GM19452 (cell line): ENCODE measurements around the gene HOOK2.
"Not testable (repeated sequence)": the region's sequence is repeated elsewhere in the genome, so short reads cannot be mapped to it uniquely, and the experiment has no call there.

Experiments used
- ATAC-seq: cut with Tn5 transposase; IDR thresholded peaks from one replicate; pipeline ENCODE4 v1.9.1; 2021; ENCODE audit not compliant: unreplicated experiment

The HOOK2 gene

DNA sequence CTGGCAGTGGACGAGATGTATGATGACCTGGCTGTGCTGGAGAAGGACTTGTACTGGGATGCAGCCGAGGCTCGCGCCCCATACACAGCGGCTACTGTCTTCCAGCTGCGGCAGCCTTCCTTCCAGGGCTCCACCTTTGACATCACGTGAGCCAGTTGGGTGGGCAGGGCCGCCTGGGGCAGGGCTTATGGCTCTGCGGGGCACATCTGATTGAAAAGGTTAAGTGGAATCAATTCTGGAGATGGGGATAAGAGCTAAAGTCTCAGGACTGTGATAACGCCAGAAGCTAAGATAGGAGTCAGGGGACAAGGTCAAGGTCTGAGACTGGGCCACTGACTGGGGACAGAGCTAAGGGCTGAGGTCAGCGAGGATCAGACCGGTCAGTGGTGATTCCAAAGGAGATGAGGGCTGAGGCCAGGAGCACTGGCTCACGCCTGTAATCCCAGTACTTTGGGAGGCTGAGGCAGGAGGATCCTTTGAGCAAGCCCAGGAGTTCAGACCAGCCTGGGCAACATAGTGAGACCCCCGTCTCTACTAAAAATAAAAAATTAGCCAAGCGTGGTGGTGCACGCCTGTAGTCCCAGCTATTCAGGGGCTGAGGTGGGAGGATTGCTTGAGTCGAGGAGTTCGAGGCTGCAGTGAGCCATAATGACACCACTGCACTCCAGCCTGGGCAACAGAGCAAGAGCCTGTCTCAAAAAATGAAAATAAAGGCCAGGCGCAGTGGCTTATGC lies 19.0 kb downstream of the HOOK2 start:
- no peak for ATAC-seq

DNA sequence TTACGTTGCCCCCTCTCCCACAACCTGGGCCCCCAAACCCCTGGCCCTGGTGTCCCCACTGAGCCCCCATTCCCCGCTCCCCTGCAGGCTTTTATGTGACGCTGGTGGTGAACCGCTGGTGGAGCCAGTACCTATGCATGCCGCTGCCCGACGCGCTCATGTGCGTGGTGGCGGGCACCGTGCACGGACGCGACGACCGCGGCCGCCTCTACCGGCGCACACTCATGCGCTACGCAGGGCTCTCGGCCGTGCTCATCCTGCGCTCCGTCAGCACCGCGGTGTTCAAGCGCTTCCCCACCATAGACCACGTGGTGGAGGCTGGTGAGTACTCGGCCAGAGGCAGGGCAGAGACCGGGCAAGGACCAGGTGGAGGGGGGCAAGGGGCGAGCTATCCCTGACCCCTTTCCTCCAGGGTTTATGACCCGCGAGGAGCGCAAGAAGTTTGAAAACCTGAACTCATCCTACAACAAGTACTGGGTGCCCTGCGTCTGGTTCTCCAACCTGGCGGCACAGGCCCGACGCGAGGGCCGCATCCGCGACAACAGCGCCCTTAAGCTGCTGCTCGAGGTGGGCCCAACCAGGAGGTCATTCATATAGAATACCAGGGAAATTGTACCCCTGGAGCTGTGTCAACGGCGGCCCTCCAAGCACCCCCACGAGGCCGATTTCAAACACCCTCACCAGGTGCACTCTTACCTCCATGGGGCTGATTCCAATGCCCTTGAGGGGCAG lies 20.7 kb downstream of the HOOK2 start:
- ATAC-seq, result no peak

DNA sequence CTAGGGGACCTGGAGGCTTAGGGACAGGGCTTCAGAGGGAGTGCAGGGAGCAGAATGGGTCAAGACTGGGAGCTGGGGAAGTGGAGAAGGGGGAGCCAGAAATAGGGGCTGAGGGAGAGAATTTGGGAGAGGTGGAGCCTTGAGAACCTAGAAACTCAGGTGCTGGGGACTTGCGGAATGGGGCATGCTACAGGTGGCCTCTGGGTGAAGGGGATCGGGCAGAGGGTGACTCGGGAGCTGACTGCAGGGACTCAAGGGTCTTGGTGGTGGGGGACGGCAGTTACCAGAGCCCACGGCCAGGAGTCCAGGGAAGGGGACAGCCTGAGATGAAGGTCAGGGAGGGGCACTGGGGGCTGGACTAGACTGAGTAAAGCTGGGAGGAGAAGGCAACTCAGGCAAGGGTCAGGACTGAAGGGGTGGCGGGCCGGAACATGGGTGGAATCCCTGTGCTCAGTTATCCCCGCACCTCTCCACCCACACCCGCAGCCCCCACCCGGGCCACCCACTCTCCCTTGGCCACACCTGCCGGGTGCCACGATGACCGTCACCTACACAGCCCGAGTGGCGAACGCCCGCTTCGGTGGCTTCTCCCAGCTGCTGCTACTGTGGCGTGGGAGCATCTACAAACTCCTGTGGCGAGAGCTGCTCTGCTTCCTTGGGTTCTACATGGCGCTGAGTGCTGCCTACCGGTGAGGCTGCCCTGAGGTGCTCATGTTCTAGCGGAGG lies 23.1 kb downstream of the HOOK2 start:
- ATAC-seq, result no peak

DNA sequence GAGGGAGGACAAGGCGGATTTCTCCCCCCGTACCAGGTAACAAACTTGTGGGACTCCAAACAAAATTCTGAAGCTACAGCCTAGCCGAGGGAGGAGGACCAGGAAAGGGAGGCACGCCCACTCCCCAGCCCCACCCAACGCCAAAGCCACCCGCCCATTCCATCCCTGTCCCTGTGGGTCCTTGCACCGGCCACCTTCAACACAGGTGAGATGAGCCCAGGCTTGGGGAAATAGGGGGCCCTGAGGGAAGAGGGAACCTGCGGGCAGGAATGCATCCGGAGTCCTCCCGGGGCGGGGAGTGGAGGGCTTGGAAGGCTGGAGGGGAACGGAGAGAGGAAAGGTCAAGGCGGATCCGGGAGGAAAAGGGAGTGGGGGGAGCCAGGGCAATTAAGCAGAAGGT lies 23.7 kb downstream of the HOOK2 start, which contains the start of gene BEST2:
Gene BEST2, plus strand, starts transcription at position 157 of the 400 bp plus-strand sequence. CDS start 802 bp downstream, outside the sequence.
- ATAC-seq, result no peak

DNA sequence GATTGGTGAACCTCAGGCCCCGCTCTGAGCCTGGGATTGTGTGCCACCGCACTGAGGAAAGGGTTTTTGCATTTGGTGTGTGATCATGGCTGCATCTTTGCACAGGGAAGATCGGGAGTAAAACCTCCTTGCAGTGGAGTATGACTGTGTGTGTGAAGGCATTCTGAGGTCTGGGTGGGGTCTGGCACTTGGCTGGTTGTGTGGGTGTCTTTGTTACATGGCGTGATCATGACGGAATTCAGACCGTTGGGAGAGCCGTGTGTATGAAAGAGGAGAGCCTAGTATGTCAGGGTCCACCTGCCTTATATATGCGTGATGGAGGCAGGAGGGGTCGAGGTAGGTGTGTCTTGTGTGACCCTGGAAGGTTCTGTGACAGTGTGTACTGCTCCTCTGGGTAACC lies 24.5 kb downstream of the HOOK2 start:
- ATAC-seq, result no peak

DNA sequence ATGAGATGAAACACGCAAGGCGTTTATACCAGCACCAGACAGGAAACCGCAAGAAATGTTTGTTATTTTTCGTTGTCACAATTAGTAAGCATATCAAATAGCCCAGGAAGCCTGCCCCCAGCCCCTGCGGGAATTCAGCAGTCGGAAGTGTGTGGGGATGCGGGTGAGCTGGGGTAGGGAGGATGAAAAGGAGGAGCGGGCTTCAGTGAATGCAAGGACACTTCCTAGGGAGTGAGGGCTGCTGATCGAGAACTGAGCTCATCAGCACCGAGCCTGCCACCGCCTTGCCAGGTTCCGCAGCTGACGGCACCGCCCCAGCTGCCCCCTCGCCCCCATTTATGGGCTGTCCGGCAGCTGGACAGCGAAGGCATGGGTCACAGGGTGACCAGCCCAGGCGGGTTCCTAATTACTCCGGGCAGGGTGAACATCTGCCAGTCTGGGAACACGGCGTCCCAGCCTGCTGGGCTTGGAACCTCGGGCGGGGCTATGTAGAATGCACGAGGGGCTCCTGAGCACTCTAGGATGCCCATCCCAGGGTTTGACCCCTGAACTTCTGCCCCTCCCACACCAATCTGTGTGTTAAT lies 25.3 kb downstream of the HOOK2 start:
- no peak for ATAC-seq

DNA sequence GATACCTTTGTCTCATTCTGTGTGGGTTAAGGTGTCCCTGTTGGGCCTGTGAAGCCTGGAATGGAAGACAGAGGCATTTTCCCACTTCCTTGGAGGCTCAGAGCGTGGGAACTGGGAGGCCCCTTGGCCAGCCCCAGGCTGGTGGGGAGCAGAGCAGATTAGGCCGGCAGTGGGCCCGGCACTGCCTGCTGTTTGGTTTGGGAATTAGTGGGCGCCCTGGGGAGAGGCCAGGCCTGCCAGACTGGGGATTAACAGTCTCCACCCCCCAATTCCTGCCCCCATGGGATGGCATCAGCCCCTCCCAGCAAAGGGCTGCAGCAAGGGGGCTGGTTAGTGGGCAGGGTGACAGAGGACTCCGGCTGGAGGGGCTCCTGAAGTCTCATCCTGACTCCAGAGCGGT lies 26.9 kb downstream of the HOOK2 start:
- ATAC-seq, result no peak

DNA sequence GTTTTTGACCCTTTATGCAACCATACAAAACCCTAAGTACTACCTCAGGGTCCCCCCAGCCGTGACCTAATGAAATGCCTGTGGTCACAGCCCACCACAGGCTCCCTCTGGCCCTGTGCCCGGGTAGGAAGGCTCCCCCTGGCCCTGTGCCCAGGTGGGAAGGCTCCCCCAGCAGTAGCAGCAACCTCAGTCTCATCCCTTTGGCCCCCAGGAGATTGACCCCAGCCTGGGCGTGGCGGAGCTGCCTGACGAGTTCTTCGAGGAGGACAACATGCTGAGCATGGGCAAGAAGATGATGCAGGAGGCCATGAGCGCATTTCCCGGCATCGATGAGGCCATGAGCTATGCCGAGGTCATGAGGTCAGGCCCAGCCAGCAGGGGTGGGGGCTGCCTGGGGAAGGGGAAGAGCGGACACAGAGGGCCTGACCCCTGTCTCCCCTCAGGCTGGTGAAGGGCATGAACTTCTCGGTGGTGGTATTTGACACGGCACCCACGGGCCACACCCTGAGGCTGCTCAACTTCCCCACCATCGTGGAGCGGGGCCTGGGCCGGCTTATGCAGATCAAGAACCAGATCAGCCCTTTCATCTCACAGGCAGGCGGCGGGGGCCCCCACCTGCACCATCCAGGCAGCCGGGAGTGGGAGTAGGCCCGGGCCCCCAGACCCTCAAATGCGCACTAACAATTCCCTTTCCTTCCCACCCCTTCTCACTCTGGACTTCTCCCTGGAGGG lies 30.0 kb downstream of the HOOK2 start:
- no peak for ATAC-seq

DNA sequence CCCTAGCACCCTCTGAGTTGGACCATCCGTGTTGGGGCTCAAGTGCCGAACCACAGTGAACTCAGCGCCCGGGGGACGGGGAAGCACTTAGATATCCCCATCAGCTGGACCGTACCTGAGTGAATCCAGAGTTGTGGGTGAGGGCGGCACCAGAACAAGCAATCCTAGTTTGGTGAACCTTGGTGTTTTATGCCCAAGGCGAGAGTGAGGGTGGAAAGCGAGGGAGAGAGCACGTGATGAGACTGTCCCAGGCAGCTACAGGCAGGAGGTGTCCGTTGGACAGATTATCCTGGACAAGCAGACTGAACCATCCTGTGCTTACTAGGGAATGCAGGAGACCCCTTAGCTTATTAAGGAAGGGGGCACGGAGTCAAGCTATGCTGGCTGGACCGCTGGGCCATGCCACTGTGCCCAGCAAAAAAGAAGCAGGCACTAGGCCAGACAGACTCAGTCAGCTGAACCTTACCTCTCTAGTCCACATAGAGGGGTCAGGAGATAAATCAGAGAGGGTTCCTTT lies 37.5 kb downstream of the HOOK2 start:
- ATAC-seq, result no peak

DNA sequence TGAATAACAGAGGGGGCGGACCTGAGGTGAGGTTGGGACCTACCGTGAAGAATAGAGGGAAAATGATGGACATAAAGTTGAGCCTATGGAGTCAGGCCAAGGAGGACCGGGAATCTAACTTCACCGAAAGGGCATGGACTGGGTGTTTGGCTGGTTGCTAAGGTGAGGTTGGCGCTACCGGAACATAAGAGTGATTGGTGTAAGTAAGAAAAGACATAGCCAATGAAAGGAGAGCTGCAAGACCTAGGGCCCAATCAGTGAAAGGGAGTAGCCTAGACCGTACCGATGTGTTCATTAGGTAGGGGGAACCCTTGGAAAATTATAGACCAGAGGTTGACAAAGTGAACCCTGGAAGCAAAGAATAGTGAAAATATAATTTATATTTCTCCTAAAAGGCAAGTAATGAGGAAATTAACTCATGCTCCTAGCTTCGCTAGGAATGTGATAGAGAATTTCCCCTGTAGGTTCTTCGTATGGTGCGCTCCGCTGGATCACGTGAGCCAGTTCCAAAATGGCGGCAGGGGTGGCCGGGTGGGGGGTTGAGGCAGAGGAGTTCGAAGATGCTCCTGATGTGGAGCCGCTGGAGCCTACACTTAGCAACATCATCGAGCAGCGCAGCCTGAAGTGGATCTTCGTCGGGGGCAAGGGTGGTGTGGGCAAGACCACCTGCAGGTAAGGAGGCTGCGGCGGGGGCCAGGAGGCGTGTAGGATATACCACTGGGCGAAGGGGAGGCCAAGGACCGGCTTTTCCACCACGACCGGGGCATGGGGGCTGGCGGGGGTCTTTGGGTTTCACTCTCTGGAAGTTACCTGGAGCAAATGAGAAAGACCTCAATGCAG lies 38.1 kb downstream of the HOOK2 start, which contains the start of gene GET3:
Gene GET3, plus strand, starts transcription at position 503 of the 840 bp plus-strand sequence. Its CDS starts 9 bp downstream, at position 512.
- ATAC-seq, result peak; percentile 64

DNA sequence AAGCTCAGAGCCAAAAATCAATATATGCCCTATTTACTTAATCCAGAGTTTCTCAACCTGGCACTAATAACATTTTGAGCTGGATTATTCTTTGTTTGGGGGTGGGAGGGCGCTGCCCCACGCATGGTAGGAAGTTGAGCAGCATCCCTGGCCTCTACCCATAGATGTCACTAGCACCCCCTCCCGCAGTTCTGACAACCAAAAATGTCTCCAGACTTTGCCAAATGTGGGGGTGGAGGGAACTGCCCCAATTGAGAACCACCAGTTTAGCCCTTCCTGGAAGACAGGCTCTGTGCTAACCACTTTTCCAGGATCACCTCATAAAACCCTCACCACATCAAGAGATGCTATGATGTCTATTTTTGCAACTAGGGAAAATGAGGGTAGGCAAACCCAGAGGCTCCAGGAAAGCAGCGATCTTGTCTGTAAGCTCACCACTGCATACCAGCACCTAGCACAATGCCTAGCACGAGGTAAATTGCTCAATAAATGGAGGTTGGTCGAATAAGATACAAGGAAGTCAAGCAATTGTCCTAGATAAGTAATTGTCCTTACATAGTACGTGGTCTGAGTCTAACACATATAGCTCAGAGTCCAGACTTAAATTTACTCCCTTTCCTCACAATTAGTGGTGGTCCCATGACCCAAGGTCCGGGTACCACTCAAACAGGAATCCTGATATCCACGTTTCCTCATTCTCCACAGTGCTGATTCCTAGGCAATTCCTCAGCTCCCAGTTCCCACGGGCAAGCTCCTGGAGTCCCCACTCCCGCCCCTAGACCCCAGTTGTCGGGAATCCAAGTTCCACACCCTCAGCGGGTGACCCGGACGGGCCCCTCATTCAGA lies 41.8 kb downstream of the HOOK2 start:
- ATAC-seq, result no peak

DNA sequence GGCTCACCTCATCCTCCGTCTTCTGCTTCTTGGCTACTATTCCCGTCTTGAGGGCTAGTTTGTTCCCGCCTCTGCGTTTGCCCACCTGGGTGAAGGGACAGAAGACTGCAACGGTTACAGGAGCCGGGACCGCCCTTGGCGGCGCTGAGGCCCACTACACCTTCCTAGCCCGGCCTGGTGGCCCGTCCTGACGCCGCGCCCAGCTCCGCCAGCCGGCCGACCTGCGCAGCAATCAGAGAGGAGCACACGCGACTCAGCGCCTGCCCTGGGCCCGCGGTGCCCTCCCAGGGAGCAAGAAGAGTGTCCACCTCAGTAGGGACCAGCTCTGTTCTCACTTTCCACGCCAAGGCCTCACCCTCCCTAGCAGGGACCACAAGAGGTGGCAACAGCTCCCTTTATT lies 44.0 kb downstream of the HOOK2 start:
- ATAC-seq, result no peak

DNA sequence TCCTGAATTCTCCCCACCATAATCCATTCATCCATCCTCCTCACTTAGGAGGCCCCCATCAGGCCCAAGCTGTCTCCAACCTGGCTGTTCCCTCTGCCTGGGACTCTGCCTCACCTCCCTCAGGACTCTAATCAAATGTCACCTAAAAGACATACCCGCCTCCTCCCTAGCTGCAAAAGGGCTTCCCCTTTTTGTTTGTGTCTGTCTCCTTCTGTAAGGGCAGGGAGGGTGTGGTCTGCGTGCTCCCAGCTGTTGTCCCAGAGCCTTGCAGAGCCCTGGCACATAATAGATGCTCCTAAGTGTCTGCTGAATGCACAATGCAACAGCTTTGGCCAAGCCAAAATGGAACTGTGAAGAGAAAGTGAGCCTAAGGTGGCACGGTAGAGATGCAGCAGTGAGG lies 45.3 kb downstream of the HOOK2 start:
- ATAC-seq, result no peak

DNA sequence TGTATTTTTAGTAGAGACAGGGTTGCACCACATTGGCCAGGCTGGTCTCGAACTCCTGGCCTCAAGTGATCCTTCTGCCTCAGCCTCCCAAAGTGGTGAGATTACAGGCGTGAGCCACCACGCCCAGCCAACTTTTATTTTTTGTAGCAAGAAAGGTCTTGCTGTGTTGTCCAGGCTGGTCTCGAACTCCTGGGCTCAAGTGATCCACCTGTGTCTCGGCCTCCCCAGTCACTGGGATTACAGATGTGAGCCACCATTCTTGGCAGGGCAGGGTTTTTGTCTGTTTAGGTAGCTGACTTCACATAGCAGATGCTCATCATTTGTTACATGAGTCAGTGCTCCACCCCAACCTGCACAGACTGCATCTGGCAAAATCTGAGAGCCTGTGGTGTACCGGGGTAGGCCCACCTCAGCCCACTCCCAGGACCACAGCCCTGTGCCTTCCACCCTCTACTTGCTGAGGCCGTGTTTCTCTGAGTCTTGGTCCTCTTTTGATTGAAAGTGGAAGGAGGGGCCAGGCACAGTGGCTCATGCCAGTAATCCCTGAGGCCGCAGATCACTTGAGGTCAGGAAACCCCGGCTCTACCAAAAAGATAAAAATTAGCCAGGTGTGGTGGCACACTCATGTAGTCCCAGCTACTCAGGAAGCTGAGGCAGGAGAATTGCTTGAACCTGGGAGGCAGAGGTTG lies 47.5 kb downstream of the HOOK2 start:
- no peak for ATAC-seq

DNA sequence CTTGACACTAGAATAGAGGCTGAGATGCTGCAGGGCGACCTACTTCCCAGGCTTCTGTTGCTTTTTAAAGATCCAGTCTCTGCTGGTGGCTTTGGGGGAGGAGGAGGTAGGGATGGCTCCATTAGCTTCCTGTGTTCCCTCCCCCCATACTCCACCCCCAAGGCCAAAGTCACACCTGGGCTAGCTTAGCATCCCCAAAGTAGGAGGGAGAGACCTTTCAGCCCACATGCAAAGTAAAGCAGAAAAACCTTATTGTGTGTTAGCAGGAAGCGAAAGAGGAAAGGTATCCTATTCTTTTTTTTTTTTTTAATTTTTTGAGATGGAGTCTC lies 48.4 kb downstream of the HOOK2 start:
- no peak for ATAC-seq

DNA sequence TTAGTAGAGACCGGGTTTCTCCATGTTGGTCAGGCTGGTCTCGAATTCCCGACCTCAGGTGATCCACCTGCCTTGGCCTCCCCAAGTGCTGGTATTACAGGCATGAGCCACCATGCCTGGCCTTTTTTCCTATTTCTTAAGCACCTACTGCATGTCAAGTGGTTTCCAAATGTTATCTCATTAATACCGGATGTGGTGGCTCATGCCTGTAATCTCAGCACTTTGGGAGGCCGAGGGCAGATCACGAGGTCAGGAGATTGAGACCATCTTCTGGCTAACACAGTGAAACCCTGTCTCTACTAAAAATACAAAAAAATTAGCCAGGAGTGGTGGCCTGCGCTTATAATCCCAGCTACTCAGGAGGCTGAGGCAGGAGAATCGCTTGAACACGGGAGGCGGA lies 49.7 kb downstream of the HOOK2 start:
- ATAC-seq, result not testable (repeated sequence)

DNA sequence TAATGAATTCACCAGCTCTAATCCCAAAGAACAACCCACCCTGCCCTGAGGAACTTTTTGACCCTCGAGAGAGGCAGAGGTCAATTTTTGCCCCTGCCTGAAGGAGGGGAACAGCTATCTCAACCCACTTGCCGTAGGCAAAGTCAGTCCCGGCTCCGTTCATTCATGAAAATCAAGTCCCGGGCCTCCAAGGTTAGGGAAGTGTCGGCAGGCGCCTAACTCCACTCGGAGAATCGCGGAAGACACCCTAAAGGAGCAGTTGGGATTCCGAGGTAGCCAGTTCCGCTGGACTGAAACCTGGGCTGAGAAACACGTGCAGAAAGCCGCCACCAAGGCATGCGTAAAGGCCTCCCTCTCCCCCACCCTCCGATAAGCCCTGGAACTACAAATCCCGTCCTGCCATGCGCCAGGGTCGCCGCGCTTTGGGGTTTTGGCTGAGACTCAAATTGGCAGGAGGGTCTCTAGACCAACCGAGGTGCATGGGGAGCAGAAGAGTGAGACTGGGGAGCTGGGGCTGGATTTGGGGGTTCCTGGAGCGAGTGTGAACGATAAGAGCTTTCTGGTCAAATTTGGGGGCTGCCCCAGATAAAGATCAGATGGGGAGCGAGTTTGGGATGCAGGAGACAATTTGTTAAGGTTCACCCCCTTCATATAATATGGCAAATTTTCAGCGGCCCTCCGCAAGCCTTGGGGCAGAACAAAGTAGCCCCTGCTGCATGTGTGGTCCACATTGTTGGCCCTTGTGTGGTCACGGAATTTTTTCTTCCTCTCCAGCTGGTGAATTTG lies 51.5 kb downstream of the HOOK2 start, which contains the start of gene TNPO2:
Gene TNPO2, minus strand, starts transcription at position 292 of the 786 bp plus-strand sequence. CDS start 2,955 bp downstream, outside the sequence.
- ATAC-seq, result no peak

DNA sequence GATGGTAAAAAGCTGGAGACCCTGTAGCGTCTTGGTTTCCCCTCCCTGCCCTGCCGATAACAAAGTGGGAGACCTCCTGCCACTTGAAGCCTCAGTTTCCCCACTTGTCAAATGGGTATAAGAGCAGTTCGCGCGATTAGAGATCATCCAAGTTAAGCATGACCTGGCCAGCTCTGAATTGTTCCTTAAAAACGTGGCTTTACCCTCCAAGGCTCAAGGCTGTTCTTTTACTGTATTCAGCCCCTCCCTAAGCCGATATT lies 52.0 kb downstream of the HOOK2 start:
- no peak for ATAC-seq
